H1 (cell line): Measurements from ENCODE around the gene RDH16.
"Not testable (repeated sequence)": the region's sequence is repeated elsewhere in the genome, so short reads cannot be mapped to it uniquely, and the experiment has no call there.

Experiments used
- EP300 ChIP-seq, 2 experiments: IDR thresholded peaks; 1 replicate in 1 of 2; 2 replicates in 1 of 2; pipeline ENCODE4 v1.6.1; 2011 to 2012; ENCODE audit warnings: low read depth in 2 of 2, low read length in 2 of 2, mild to moderate bottlenecking in 2 of 2, borderline replicate concordance in 1 of 2, inconsistent platforms in 1 of 2, moderate library complexity in 1 of 2
- EZH2 ChIP-seq: fragments of 200-600 bp; sonication (generic); IDR thresholded peaks from 2 replicates; pipeline ENCODE4 v1.7.1; 2012; ENCODE audit warnings: low read depth, mild to moderate bottlenecking, moderate library complexity, low read length, inconsistent platforms; ENCODE audit not compliant: severe bottlenecking
- JUN ChIP-seq: IDR thresholded peaks from 2 replicates; pipeline ENCODE4 v1.6.1; 2011; ENCODE audit warnings: low read depth, mild to moderate bottlenecking, improper control_type of control experiment, low read length
- SP1 ChIP-seq: IDR thresholded peaks from 2 replicates; pipeline ENCODE4 v1.6.1; 2011; ENCODE audit warnings: low read depth, low read length
- TBP ChIP-seq: IDR thresholded peaks from 2 replicates; pipeline ENCODE4 v1.6.1; 2011; ENCODE audit warnings: low read depth, low read length, improper control_type of control experiment
- TF ChIP-seq, protein P1 (sequence below), 3 experiments: IDR thresholded peaks; 1 replicate in 2 of 3; 2 replicates in 1 of 3; pipeline versions ENCODE4 v1.5.1 to v1.6.1; 2011; ENCODE audit warnings: low read length in 3 of 3, mild to moderate bottlenecking in 3 of 3, inconsistent platforms in 2 of 3, low read depth in 1 of 3, moderate library complexity in 1 of 3; ENCODE audit not compliant: insufficient read depth in 1 of 3; ENCODE audit errors: control extremely low read depth in 1 of 3
- TF ChIP-seq, protein P2 (sequence below): IDR thresholded peaks from 2 replicates; pipeline ENCODE4 v1.6.1; 2012; ENCODE audit warnings: inconsistent platforms

DNA sequence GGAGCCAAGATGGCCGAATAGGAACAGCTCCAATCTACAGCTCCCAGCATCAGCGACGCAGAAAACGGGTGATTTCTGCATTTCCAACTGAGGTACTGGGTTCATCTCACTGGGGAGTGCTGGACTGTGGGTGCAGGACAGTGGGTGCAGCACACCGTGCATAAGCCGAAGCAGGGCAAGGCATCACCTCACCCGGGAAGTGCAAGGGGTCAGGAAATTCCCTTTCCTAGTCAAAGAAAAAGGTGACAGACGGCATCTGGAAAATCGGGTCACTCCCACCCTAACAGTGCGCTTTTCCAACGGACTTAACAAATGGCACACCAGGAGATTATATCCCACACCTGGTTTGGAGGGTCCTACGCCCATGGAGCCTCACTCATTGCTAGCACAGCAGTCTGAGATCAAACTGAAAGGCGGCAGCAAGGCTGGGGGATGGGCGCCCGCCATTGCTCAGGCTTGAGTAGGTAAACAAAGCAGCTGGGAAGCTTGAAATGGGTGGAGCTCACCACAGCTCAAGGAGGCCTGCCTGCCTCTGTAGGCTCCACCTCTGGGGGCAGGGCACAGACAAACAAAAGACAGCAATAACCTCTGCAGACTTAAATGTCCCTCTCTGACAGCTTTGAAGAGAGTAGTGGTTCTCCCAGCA is 8.7 kb upstream of the RDH16 start:
- TF ChIP-seq JUN; EZH2; EP300 (IDR thresholded peaks at IDR 0.05; ENCODE audit: borderline replicate concordance in 1 of 2, low read depth in 2 of 2, low read length in 2 of 2); SP1; TBP: not testable (repeated sequence)
- TF ChIP-seq, protein P1, sequence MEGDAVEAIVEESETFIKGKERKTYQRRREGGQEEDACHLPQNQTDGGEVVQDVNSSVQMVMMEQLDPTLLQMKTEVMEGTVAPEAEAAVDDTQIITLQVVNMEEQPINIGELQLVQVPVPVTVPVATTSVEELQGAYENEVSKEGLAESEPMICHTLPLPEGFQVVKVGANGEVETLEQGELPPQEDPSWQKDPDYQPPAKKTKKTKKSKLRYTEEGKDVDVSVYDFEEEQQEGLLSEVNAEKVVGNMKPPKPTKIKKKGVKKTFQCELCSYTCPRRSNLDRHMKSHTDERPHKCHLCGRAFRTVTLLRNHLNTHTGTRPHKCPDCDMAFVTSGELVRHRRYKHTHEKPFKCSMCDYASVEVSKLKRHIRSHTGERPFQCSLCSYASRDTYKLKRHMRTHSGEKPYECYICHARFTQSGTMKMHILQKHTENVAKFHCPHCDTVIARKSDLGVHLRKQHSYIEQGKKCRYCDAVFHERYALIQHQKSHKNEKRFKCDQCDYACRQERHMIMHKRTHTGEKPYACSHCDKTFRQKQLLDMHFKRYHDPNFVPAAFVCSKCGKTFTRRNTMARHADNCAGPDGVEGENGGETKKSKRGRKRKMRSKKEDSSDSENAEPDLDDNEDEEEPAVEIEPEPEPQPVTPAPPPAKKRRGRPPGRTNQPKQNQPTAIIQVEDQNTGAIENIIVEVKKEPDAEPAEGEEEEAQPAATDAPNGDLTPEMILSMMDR (IDR thresholded peaks at IDR 0.05; ENCODE audit: control extremely low read depth in 1 of 3, insufficient read depth in 1 of 3, low read depth in 1 of 3, low read length in 3 of 3) = not testable (repeated sequence)
- TF ChIP-seq, protein P2, sequence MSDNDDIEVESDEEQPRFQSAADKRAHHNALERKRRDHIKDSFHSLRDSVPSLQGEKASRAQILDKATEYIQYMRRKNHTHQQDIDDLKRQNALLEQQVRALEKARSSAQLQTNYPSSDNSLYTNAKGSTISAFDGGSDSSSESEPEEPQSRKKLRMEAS = not testable (repeated sequence)
